ENCODE results near the gene PRLH.

Gene PRLH

GRCh38 chr2:237598468-237599208 is 32.3 kb downstream of the PRLH start:
- no peak overlapping the region for H2BK12ac ChIP-seq (ENCODE audit: low read length)
- no peaks in the 10 kb centered on the region for H3K79me1 ChIP-seq (ENCODE audit: low read depth, low read length)
- no peak overlapping the region for H4K8ac ChIP-seq (ENCODE audit: low read depth, low read length)
- no peaks in the 10 kb centered on the region for H3K36me3 ChIP-seq (replicated peaks in 1 of 2; ENCODE audit: control insufficient read depth in 2 of 2, insufficient read depth in 2 of 2, low read length in 2 of 2)
- DNase-seq (ENCODE audit: low spot score): no peak
- peak overlapping the region; percentile 33 for H3K18ac ChIP-seq (ENCODE audit: low read length)
- H2AK5ac ChIP-seq (ENCODE audit: low read depth, low read length): no peak overlapping the region
- H2BK120ac ChIP-seq (ENCODE audit: low read depth, low read length): no peak overlapping the region
- no peak overlapping the region for H3K4me3 ChIP-seq (ENCODE audit: low read length in 2 of 2)
- no peak overlapping the region for H2AFZ ChIP-seq (ENCODE audit: low read length)
- peaks cover 0 to 6% (median 6%) of the 10 kb centered on the region in 3 experiments for H3K27me3 ChIP-seq (ENCODE audit: control insufficient read depth in 3 of 3, insufficient read depth in 3 of 3, low read depth in 1 of 3, low read length in 3 of 3)
- no peak overlapping the region for H3K4ac ChIP-seq (ENCODE audit: low read length)
- H3K23ac ChIP-seq (ENCODE audit: low read depth, low read length, poor library complexity): no peak overlapping the region
- no peak overlapping the region for H2BK5ac ChIP-seq (ENCODE audit: low read length)
- H3K4me2 ChIP-seq (ENCODE audit: insufficient read depth, low read length, poor library complexity, severe bottlenecking): no peak overlapping the region
- H3K27ac ChIP-seq (replicated peaks; ENCODE audit: low read length): no peak overlapping the region
- peaks cover 5 to 29% of the 10 kb centered on the region in 2 donors for H3K4me1 ChIP-seq (ENCODE audit: control insufficient read depth in 2 of 2, insufficient read depth in 1 of 2, low read depth in 1 of 2, low read length in 2 of 2)
- no CpG with 5 or more reads among the region's 14 CpGs for WGBS, 2 donors (ENCODE audit: extremely low coverage in 2 of 2, insufficient read length in 2 of 2, insufficient replicate concordance in 1 of 2)
- no peak overlapping the region for H2BK15ac ChIP-seq (ENCODE audit: low read length)
- no peak overlapping the region for H3K14ac ChIP-seq (ENCODE audit: low read length)
- H3K9ac ChIP-seq (ENCODE audit: low read depth, low read length, poor library complexity): no peak overlapping the region
- no peaks in the 10 kb centered on the region for H3K9me3 ChIP-seq (replicated peaks in 1 of 2; ENCODE audit: control insufficient read depth in 2 of 2, insufficient read depth in 1 of 2, low read depth in 1 of 2, low read length in 2 of 2)
- H4K91ac ChIP-seq (ENCODE audit: low read depth, low read length, poor library complexity): no peak overlapping the region

- Histone ChIP-seq H3K4me1 (ENCODE audit: control insufficient read depth in 2 of 2, insufficient read depth in 1 of 2, low read depth in 1 of 2, low read length in 2 of 2) (peaks cover 6 to 20% of the 10 kb centered on the region in 2 donors), H2AFZ (ENCODE audit: low read length) (no peak overlapping the region), H2BK15ac (ENCODE audit: low read length) (no peak overlapping the region), H3K14ac (ENCODE audit: low read length) (no peak overlapping the region), H2BK12ac (ENCODE audit: low read length) (no peak overlapping the region), H3K27ac (replicated peaks; ENCODE audit: low read length) (no peak overlapping the region), H2BK5ac (ENCODE audit: low read length) (no peak overlapping the region), H3K23ac (ENCODE audit: low read depth, low read length, poor library complexity) (no peak overlapping the region), H3K18ac (ENCODE audit: low read length) (no peak overlapping the region), H4K8ac (ENCODE audit: low read depth, low read length) (no peak overlapping the region), H4K91ac (ENCODE audit: low read depth, low read length, poor library complexity) (no peak overlapping the region), H3K27me3 (ENCODE audit: control insufficient read depth in 3 of 3, insufficient read depth in 3 of 3, low read depth in 1 of 3, low read length in 3 of 3) (peaks cover 0 to 3% (median 2%) of the 10 kb centered on the region in 3 experiments), H3K4ac (ENCODE audit: low read length) (no peak overlapping the region), H2AK5ac (ENCODE audit: low read depth, low read length) (no peak overlapping the region), H3K36me3 (replicated peaks in 1 of 2; ENCODE audit: control insufficient read depth in 2 of 2, insufficient read depth in 2 of 2, low read length in 2 of 2) (no peaks in the 10 kb centered on the region), H3K79me1 (ENCODE audit: low read depth, low read length) (no peaks in the 10 kb centered on the region), H3K4me2 (ENCODE audit: insufficient read depth, low read length, poor library complexity, severe bottlenecking) (no peak overlapping the region), H3K4me3 (ENCODE audit: low read length in 2 of 2) (no peak overlapping the region), H2BK120ac (ENCODE audit: low read depth, low read length) (no peak overlapping the region), H3K9me3 (replicated peaks in 1 of 2; ENCODE audit: control insufficient read depth in 2 of 2, insufficient read depth in 1 of 2, low read depth in 1 of 2, low read length in 2 of 2) (no peaks in the 10 kb centered on the region), H3K9ac (ENCODE audit: low read depth, low read length, poor library complexity) (no peak overlapping the region)
- no peak for DNase-seq (ENCODE audit: low spot score)
- no CpG with 5 or more reads among the region's 9 CpGs for WGBS, 2 donors (ENCODE audit: extremely low coverage in 2 of 2, insufficient read length in 2 of 2, insufficient replicate concordance in 1 of 2)
Observed at GRCh38 chr2:237599465-237600110, 33.2 kb downstream of the PRLH start.

- Histone ChIP-seq H3K79me1 (ENCODE audit: low read depth, low read length) (no peaks in the 10 kb centered on the region), H3K18ac (ENCODE audit: low read length) (peak overlapping the region; percentile 22), H3K27me3 (ENCODE audit: control insufficient read depth in 3 of 3, insufficient read depth in 3 of 3, low read depth in 1 of 3, low read length in 3 of 3) (peaks cover 0 to 3% (median 2%) of the 10 kb centered on the region in 3 experiments), H3K27ac (replicated peaks; ENCODE audit: low read length) (no peak overlapping the region), H3K36me3 (replicated peaks in 1 of 2; ENCODE audit: control insufficient read depth in 2 of 2, insufficient read depth in 2 of 2, low read length in 2 of 2) (no peaks in the 10 kb centered on the region), H3K4me2 (ENCODE audit: insufficient read depth, low read length, poor library complexity, severe bottlenecking) (no peak overlapping the region), H2BK120ac (ENCODE audit: low read depth, low read length) (no peak overlapping the region), H2BK5ac (ENCODE audit: low read length) (no peak overlapping the region), H3K9me3 (replicated peaks in 1 of 2; ENCODE audit: control insufficient read depth in 2 of 2, insufficient read depth in 1 of 2, low read depth in 1 of 2, low read length in 2 of 2) (peaks cover 2 to 3% of the 10 kb centered on the region in 2 donors), H2BK12ac (ENCODE audit: low read length) (no peak overlapping the region), H4K8ac (ENCODE audit: low read depth, low read length) (no peak overlapping the region), H3K23ac (ENCODE audit: low read depth, low read length, poor library complexity) (no peak overlapping the region), H3K4ac (ENCODE audit: low read length) (no peak overlapping the region), H3K14ac (ENCODE audit: low read length) (no peak overlapping the region), H3K4me3 (ENCODE audit: low read length in 2 of 2) (no peak overlapping the region), H2BK15ac (ENCODE audit: low read length) (no peak overlapping the region), H4K91ac (ENCODE audit: low read depth, low read length, poor library complexity) (no peak overlapping the region), H3K9ac (ENCODE audit: low read depth, low read length, poor library complexity) (no peak overlapping the region), H2AFZ (ENCODE audit: low read length) (no peak overlapping the region), H3K4me1 (ENCODE audit: control insufficient read depth in 2 of 2, insufficient read depth in 1 of 2, low read depth in 1 of 2, low read length in 2 of 2) (peaks cover 6 to 13% of the 10 kb centered on the region in 2 donors), H2AK5ac (ENCODE audit: low read depth, low read length) (peak overlapping the region; percentile 12)
- no peak for DNase-seq (ENCODE audit: low spot score)
- no CpG with 5 or more reads among the region's 16 CpGs for WGBS, 2 donors (ENCODE audit: extremely low coverage in 2 of 2, insufficient read length in 2 of 2, insufficient replicate concordance in 1 of 2)
Observed at GRCh38 chr2:237600205-237600846, 34.0 kb downstream of the PRLH start.
